Iris pigment epithelial cell (primary cell): ENCODE data around the gene TMEM168.
A peak's percentile ranks its signal among the peaks of the same experiment; 100 is the strongest.
"Not testable (repeated sequence)": the region's sequence is repeated elsewhere in the genome, so short reads cannot be mapped to it uniquely, and the experiment has no call there.

Source experiments
- DNase-seq: peaks from one replicate; pipeline ENCODE4 v3.0.0-alpha.2; 2011; ENCODE audit warnings: low read depth

Gene TMEM168

DNA sequence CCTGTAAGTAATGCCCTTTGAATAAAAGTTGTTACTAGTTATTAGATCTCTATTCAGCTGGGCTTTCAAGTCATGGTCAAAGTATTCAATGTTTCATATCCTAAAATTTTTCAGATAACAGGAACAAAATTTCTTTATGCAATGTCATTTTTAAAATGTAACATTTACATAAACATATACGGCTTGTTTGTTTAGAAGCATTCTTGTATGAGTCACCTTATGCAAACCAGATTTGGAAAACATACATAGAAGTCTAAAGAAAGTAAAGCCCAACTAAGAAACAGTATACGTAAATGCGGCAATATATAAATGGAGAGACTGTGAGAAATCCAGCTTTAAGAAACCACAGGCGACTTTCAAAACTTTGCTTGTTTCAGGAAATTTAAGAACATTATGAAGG lies 10.5 kb downstream of the TMEM168 start:
- peak; percentile 31 for DNase-seq

DNA sequence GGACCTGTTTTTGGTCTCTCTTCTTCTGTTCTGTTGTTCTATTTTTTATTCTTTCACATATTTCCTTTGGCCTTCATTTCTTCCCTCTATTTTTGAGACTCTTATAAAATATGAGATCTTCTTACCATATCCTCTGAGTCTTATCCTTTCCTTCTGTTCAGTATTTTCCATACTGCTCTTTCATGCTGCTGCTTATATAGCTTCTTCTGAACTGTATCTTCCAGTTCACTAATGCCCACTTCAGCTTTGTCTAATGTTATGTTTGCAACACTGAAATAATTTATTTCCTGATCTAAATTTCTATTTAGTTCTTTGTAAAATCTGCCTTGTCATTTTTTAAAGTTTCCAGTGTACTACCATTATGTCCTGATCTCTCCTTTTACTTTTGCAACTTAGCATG lies 12.8 kb downstream of the TMEM168 start:
- DNase-seq = no peak

DNA sequence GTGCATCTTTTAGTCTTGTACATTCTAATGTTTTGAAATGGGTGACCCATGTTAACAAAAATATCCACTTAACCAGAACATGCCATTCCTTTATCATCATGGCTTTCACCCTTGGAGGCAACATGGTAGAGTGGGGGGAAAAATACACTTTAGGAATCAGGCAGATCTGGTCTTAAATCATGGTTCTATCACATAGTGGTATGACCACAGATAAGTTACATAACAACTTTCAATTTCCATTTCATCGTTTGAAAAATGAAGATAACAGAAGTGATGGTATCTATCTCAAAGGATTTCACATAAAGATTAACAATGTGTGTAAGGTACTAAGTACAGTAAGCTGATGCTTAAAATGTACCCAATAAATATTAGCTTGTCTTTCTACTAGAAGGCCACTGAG lies 19.0 kb downstream of the TMEM168 start:
- DNase-seq = no peak

- DNase-seq = peak; percentile 31
Observed at GRCh38 chr7:112770051-112770450, 20.1 kb downstream of the TMEM168 start.

DNA sequence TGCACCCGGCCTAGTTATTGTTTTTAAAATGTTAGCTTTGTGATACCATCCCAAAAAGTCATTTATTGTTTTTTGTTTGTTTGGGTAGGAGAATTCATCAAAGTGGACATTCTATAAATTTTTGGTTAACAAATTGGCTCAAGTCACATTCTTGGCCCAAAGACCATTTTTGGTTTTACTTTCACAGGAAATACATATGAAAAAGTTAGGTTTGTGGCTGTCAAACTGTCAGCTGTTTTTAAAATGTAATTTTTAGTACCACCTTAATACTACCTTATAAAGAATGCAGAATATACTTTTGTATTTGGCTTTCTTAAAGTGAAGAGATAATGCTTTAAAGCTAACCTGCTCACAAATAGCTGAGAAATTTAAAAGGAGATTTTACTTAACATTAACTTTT lies 25.1 kb downstream of the TMEM168 start:
- no peak for DNase-seq

- DNase-seq = no peak
Observed at GRCh38 chr7:112763996-112764395, 26.2 kb downstream of the TMEM168 start.

GRCh38 chr7:112763298-112763697 lies 26.9 kb downstream of the TMEM168 start:
- DNase-seq = no peak

DNA sequence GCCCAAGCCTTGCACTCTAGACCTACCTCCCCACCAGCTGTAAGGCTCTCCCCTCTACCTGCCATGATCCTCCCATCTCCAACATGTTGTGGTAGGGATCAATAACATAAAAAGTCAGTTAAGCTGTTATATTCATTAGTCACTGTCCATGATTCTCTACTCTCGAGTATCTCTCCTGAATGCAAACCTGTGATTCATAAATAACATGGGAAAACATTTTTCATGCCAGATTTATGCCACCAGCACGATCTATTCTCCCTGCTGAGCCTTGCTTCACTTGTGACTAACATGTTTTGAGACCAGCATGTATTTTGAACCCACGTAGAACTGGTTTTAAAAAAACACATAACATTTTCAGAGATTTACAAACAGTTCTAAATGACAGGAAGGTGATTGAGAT lies 30.3 kb downstream of the TMEM168 start:
- DNase-seq = no peak

DNA sequence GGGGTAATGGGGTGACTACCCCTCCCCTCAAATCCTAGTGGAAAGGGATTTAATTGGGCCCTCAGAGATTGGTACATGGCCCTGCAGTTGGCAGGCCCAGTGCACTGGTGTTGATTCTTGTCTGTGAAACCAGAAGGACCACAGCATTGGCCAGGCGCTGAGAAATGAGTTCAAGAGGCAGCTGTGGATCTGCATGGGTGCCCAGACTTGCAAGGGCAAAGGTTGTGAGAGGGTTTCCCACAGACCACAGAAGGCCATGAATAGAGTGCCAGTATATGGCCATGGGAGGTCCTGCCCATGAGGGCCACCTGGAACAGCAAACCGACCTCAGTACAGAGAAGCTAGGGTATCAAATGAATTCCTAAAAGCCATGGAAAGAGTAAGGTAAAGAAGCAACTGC lies 32.9 kb downstream of the TMEM168 start:
- DNase-seq = no peak

- no peak for DNase-seq
Observed at GRCh38 chr7:112753298-112753697, 36.9 kb downstream of the TMEM168 start.

- DNase-seq = no peak
Observed at GRCh38 chr7:112752576-112752975, 37.6 kb downstream of the TMEM168 start.

- DNase-seq = no peak
Observed at GRCh38 chr7:112749775-112750174, 40.4 kb downstream of the TMEM168 start.

DNA sequence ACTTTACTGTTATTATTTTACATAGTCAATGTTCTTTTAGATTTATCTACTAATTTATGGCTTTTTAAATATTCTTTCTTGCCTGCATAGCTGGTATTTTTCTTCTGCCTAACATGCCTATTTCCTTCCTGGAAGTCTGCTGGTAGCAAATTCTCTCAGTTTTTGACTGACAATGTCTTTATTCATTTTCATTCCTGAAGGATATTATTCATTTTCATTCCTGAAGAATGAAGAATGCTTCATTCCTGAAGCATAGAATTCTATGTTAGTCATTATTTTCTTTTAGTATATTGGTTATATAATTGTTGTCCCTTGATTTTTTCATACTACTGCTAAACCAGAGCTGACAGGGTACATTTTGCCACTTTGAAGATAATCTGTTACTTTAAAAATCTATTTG lies 41.8 kb downstream of the TMEM168 start:
- DNase-seq = no peak

DNA sequence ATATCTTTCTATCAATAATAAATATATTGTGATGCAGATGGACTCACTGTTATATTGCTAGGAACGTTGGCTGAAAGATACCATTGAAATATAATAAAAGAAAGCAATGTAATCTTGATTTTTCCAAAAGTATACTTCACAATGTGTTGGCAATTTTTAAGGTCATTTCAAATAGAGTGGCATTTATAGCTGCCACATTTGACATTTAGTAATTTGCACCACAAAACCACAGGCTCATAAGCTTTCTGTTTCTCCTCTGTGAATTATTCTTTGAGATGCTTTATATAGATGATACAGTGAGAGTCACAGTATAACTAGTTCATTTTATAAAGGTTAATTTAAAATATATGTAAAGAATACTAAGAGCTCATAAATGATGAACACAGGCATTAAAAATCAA lies 44.6 kb downstream of the TMEM168 start:
- DNase-seq = no peak

DNA sequence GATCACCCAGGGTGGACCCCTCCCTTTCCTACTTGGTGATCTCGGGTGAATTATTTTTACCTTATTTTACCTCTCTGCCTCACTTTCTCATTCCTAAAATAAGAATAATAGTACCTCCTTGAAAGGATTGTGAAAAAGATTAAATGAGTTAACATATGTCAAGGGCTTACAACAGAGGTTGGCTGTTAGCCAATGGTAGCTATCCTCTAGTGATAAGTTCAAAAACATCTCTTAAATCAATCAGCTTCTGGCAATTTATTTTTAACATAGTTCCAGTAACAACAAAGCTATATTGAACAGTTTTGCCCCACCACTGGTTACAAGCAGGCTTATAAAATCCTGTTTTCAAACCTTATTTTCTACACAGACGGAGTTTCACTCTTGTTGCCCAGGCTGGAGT lies 45.4 kb downstream of the TMEM168 start:
- DNase-seq = peak; percentile 28

GRCh38 chr7:112743811-112744210 lies 46.4 kb downstream of the TMEM168 start:
- no peak for DNase-seq

- DNase-seq = no peak
Observed at GRCh38 chr7:112740667-112741066, 49.5 kb downstream of the TMEM168 start.

DNA sequence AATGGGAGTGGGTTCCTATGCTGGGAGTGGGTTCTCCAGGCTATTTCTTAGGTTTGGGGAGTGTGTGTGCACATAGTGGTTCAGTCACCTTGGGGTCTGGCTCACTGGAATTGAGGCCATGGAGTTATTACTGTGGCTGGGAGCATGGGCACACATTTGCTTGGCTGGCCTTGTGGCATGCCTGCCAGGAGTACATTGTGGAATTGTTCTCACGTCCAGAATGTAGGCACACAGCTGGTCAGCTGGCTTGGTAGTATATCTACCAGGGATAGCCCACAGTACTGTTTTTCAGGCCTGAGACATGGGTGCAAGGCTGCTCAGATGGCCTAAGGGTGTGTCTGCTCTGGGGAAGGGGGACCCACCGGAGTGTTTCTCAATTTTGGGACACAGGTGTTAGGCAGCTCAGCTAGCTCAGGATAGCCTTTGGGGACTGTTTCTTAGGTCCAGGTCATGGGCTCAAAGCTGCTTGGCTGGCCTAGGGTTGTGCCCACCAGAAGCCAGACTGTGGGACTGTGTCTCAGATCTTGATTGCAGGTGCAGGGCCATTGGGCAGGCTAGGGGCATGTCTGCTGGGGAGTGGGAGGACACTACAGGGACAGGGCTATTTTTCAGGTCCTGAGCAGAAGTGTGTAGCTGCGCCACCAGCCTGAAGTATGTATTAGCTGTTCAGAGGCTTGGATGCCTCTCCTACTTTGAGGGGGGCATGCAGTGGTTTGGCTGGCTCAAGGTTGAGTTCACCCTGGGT lies 50.6 kb downstream of the TMEM168 start:
- no peak for DNase-seq

- DNase-seq = no peak
Observed at GRCh38 chr7:112735261-112735660, 54.9 kb downstream of the TMEM168 start.

- not testable (repeated sequence) for DNase-seq
Observed at GRCh38 chr7:112731324-112731723, 58.9 kb downstream of the TMEM168 start.

DNA sequence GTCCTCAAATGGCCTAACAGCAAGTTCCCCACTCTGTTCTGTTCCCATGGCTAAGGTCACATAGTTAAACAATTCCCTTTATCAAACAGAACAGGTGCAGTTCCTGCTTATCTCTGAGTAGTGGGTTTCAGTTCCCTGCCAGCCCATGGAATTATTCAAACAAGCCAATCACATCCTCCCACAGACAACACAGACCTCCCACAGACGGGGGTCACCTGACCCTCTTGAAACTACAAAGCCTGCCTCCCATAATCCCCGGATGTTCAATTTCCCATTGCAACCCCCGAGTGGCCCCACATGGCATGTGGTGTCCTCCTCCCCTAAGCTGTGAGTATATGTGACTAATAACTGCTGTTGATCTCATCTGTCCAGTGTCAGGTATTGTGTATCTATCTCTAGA lies 64.1 kb downstream of the TMEM168 start:
- peak; percentile 6 for DNase-seq

DNA sequence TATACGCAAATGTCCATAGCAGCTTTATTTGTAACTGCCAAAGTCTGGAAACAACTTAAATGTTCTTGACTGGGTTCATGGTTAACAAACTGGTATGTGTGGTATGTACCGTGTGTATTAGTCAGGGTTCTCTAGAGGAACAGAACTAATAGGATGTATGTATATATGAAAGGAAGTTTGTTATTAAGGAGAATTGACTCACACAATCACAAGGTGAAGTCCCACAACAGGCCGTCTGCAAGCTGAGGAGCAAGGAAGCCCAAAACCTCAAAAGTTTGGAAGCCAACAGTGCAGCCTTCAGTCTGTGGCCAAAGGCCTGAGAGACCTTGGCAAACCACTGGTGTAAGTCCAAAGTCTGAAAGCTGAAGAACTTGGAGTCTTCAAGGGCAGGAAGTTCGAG lies 66.8 kb downstream of the TMEM168 start:
- DNase-seq = peak; percentile 84

DNA sequence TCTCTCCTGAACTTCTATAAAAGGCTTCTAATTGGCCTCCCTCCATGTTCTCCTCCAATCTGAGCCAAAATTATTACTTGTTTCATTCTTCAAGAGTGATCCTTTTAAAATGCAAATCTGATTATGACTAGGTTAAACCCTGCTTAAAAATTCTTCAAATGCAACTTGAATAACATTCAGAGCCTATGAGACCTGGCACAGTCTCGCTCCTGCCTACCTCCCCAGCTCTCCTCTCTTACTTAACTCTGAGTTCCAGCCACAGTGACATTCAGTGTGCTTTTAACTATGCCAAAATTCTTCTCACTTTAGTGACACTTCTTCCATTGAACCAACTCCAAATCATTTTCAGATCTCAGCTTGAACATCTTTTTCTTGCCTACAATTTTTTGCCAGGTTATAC lies 68.8 kb downstream of the TMEM168 start:
- DNase-seq = no peak

DNA sequence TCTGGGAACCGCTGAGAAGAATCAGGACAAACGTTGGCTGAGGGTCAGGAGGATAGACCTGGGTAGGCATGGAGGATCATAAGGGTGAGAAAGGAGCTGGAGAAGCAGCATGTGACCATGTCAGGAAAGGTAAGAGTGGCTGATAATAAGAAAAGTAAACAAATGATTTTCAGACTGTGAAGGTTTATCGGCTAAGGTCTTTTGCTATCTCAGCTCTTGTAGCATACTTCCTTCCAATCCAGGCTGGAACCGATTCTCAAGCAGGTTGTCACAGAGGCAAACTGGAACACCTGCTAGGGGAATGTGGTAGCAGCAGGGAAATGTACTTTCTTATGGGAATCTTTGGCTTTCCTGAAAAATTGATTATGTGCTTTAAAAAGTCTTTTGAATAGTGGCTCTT lies 74.7 kb downstream of the TMEM168 start:
- no peak for DNase-seq
